ENCODE results near the gene NAALADL1.

NAALADL1 gene

GRCh38 chr11:65066315-65066714 lies 8.0 kb upstream of the NAALADL1 start:
- DNase-seq (ENCODE audit: low read depth), result no peak
- TF ChIP-seq, protein P1, sequence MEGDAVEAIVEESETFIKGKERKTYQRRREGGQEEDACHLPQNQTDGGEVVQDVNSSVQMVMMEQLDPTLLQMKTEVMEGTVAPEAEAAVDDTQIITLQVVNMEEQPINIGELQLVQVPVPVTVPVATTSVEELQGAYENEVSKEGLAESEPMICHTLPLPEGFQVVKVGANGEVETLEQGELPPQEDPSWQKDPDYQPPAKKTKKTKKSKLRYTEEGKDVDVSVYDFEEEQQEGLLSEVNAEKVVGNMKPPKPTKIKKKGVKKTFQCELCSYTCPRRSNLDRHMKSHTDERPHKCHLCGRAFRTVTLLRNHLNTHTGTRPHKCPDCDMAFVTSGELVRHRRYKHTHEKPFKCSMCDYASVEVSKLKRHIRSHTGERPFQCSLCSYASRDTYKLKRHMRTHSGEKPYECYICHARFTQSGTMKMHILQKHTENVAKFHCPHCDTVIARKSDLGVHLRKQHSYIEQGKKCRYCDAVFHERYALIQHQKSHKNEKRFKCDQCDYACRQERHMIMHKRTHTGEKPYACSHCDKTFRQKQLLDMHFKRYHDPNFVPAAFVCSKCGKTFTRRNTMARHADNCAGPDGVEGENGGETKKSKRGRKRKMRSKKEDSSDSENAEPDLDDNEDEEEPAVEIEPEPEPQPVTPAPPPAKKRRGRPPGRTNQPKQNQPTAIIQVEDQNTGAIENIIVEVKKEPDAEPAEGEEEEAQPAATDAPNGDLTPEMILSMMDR (IDR thresholded peaks at IDR 0.05; ENCODE audit: low read depth, low read length), result no peak
- TF ChIP-seq, protein P2, sequence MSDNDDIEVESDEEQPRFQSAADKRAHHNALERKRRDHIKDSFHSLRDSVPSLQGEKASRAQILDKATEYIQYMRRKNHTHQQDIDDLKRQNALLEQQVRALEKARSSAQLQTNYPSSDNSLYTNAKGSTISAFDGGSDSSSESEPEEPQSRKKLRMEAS (IDR thresholded peaks at IDR 0.05; ENCODE audit: low read depth, low read length), result no peak
- TF ChIP-seq POLR2A (IDR thresholded peaks at IDR 0.05; ENCODE audit: extremely low read depth, insufficient read length) (no peak), MYC (IDR thresholded peaks at IDR 0.05; ENCODE audit: low read depth, low read length) (no peak)
- no peak overlapping the region for H3K4me3 ChIP-seq (ENCODE audit: low read depth, low read length)

GRCh38 chr11:65065851-65066250 lies 7.5 kb upstream of the NAALADL1 start:
- no peak for TF ChIP-seq MYC (IDR thresholded peaks at IDR 0.05; ENCODE audit: low read depth, low read length)
- TF ChIP-seq, protein P1 (IDR thresholded peaks at IDR 0.05; ENCODE audit: low read depth, low read length), result no peak
- no peak for TF ChIP-seq POLR2A (IDR thresholded peaks at IDR 0.05; ENCODE audit: extremely low read depth, insufficient read length)
- TF ChIP-seq, protein P2 (IDR thresholded peaks at IDR 0.05; ENCODE audit: low read depth, low read length), result no peak
- DNase-seq (ENCODE audit: low read depth), result no peak
- no peak overlapping the region for H3K4me3 ChIP-seq (ENCODE audit: low read depth, low read length)

- H3K4me3 ChIP-seq (ENCODE audit: low read depth, low read length), result no peak overlapping the region
- no peak for DNase-seq (ENCODE audit: low read depth)
- TF ChIP-seq, protein P1 (IDR thresholded peaks at IDR 0.05; ENCODE audit: low read depth, low read length), result no peak
- no peak for TF ChIP-seq POLR2A (IDR thresholded peaks at IDR 0.05; ENCODE audit: extremely low read depth, insufficient read length)
- no peak for TF ChIP-seq MYC (IDR thresholded peaks at IDR 0.05; ENCODE audit: low read depth, low read length)
- TF ChIP-seq, protein P2 (IDR thresholded peaks at IDR 0.05; ENCODE audit: low read depth, low read length), result no peak
These were observed 6.5 kb upstream of the NAALADL1 start for GRCh38 chr11:65064847-65065240.

- TF ChIP-seq POLR2A (IDR thresholded peaks at IDR 0.05; ENCODE audit: extremely low read depth, insufficient read length), result no peak
- TF ChIP-seq MYC (IDR thresholded peaks at IDR 0.05; ENCODE audit: low read depth, low read length), result no peak
- TF ChIP-seq, protein P1 (IDR thresholded peaks at IDR 0.05; ENCODE audit: low read depth, low read length), result no peak
- DNase-seq (ENCODE audit: low read depth), result no peak
- no peak overlapping the region for H3K4me3 ChIP-seq (ENCODE audit: low read depth, low read length)
These were observed 5.2 kb upstream of the NAALADL1 start for GRCh38 chr11:65063532-65063931.

GRCh38 chr11:65060913-65061408 lies 2.6 kb upstream of the NAALADL1 start:
- no peak for TF ChIP-seq POLR2A (IDR thresholded peaks at IDR 0.05; ENCODE audit: extremely low read depth, insufficient read length)
- TF ChIP-seq, protein P2 (IDR thresholded peaks at IDR 0.05; ENCODE audit: low read depth, low read length), result no peak
- TF ChIP-seq, protein P1 (IDR thresholded peaks at IDR 0.05; ENCODE audit: low read depth, low read length), result no peak
- no peak for TF ChIP-seq MYC (IDR thresholded peaks at IDR 0.05; ENCODE audit: low read depth, low read length)
- peak; percentile 46 for DNase-seq (ENCODE audit: low read depth)
- no peak overlapping the region for H3K4me3 ChIP-seq (ENCODE audit: low read depth, low read length)

Measured in NB4 (cell line).